ENCODE measurements around the gene TFR2. TPM values are rescaled to one million over a fixed set of nuclear protein-coding genes. Genes with fewer than 3 reads are reported as not detected.

The TFR2 gene
- total RNA-seq, 1 donor from 2014 or later: 16.7 TPM

GRCh38 chr7:100682991-100683658 lies 41.8 kb upstream of the TFR2 start:
- Mint-ChIP-seq H3K4me1 (ENCODE audit: low read depth) (peaks cover 5% of the 10 kb centered on the region), H3K9me3 (no peaks in the 10 kb centered on the region), H3K4me3 (ENCODE audit: low read depth) (no peak overlapping the region), H3K27ac (no peak overlapping the region), H3K27me3 (ENCODE audit: low read depth) (no peaks in the 10 kb centered on the region), H3K36me3 (ENCODE audit: low read depth) (peaks cover 46% of the 10 kb centered on the region)
- DNase-seq (ENCODE audit: low spot score): no peak
- intact Hi-C loops (cut with micrococcal nuclease): no loop called here

GRCh38 chr7:100682228-100682741 lies 40.9 kb upstream of the TFR2 start:
- Mint-ChIP-seq H3K27ac (no peak overlapping the region), H3K4me3 (ENCODE audit: low read depth) (no peak overlapping the region), H3K9me3 (no peaks in the 10 kb centered on the region), H3K4me1 (ENCODE audit: low read depth) (peaks cover 5% of the 10 kb centered on the region), H3K27me3 (ENCODE audit: low read depth) (no peaks in the 10 kb centered on the region), H3K36me3 (ENCODE audit: low read depth) (peaks cover 48% of the 10 kb centered on the region)
- intact Hi-C loops (cut with micrococcal nuclease): no loop called here
- DNase-seq (ENCODE audit: low spot score): no peak

GRCh38 chr7:100681491-100682227 lies 40.3 kb upstream of the TFR2 start:
- intact Hi-C loops (cut with micrococcal nuclease): no loop called here
- peaks cover 7% of the 10 kb centered on the region for H3K4me1 Mint-ChIP-seq (ENCODE audit: low read depth)
- no peak for DNase-seq (ENCODE audit: low spot score)
- H3K27ac Mint-ChIP-seq: no peak overlapping the region
- no peaks in the 10 kb centered on the region for H3K27me3 Mint-ChIP-seq (ENCODE audit: low read depth)
- no peaks in the 10 kb centered on the region for H3K9me3 Mint-ChIP-seq
- peaks cover 48% of the 10 kb centered on the region for H3K36me3 Mint-ChIP-seq (ENCODE audit: low read depth)
- H3K4me3 Mint-ChIP-seq (ENCODE audit: low read depth): peak overlapping the region; percentile 2

- Mint-ChIP-seq H3K36me3 (ENCODE audit: low read depth) (peaks cover 47% of the 10 kb centered on the region), H3K27ac (no peak overlapping the region), H3K4me1 (ENCODE audit: low read depth) (peaks cover 11% of the 10 kb centered on the region), H3K4me3 (ENCODE audit: low read depth) (no peak overlapping the region), H3K9me3 (no peaks in the 10 kb centered on the region), H3K27me3 (ENCODE audit: low read depth) (no peaks in the 10 kb centered on the region)
- DNase-seq (ENCODE audit: low spot score): no peak
- intact Hi-C loops (cut with micrococcal nuclease): no loop called here
Measured at GRCh38 chr7:100680576-100681271, 39.4 kb upstream of the TFR2 start.

- intact Hi-C loops (cut with micrococcal nuclease): loop anchor here (10.0 kb wide), 2 partner anchors 135 to 205 kb away; partner anchors contain the start of gene TSC22D4
- no peak for DNase-seq (ENCODE audit: low spot score)
- Mint-ChIP-seq H3K4me1 (ENCODE audit: low read depth) (peaks cover 11% of the 10 kb centered on the region), H3K27ac (no peak overlapping the region), H3K27me3 (ENCODE audit: low read depth) (no peaks in the 10 kb centered on the region), H3K4me3 (ENCODE audit: low read depth) (no peak overlapping the region), H3K9me3 (no peaks in the 10 kb centered on the region), H3K36me3 (ENCODE audit: low read depth) (peaks cover 40% of the 10 kb centered on the region)
Measured at GRCh38 chr7:100679927-100680575, 38.7 kb upstream of the TFR2 start.

GRCh38 chr7:100679129-100679926 lies 38.0 kb upstream of the TFR2 start:
- Mint-ChIP-seq H3K27ac (no peak overlapping the region), H3K9me3 (no peaks in the 10 kb centered on the region), H3K36me3 (ENCODE audit: low read depth) (peaks cover 38% of the 10 kb centered on the region), H3K27me3 (ENCODE audit: low read depth) (no peaks in the 10 kb centered on the region), H3K4me3 (ENCODE audit: low read depth) (no peak overlapping the region), H3K4me1 (ENCODE audit: low read depth) (peaks cover 11% of the 10 kb centered on the region)
- DNase-seq (ENCODE audit: low spot score): no peak
- intact Hi-C loops (cut with micrococcal nuclease): loop anchor here (10.0 kb wide), 2 partner anchors 135 to 205 kb away; partner anchors contain the start of gene TSC22D4

- Mint-ChIP-seq H3K9me3 (no peaks in the 10 kb centered on the region), H3K4me1 (ENCODE audit: low read depth) (peaks cover 11% of the 10 kb centered on the region), H3K4me3 (ENCODE audit: low read depth) (no peak overlapping the region), H3K36me3 (ENCODE audit: low read depth) (peaks cover 36% of the 10 kb centered on the region), H3K27ac (peak overlapping the region; percentile 28), H3K27me3 (ENCODE audit: low read depth) (no peaks in the 10 kb centered on the region)
- no peak for DNase-seq (ENCODE audit: low spot score)
- intact Hi-C loops (cut with micrococcal nuclease): loop anchor here (10.0 kb wide), 2 partner anchors 134 to 204 kb away; partner anchors contain the start of gene TSC22D4
Measured at GRCh38 chr7:100678291-100678984, 37.1 kb upstream of the TFR2 start.

GRCh38 chr7:100677308-100678267 lies 36.2 kb upstream of the TFR2 start:
- H3K9me3 Mint-ChIP-seq: no peaks in the 10 kb centered on the region
- DNase-seq (ENCODE audit: low spot score): no peak
- peaks cover 33% of the 10 kb centered on the region for H3K36me3 Mint-ChIP-seq (ENCODE audit: low read depth)
- no peaks in the 10 kb centered on the region for H3K27me3 Mint-ChIP-seq (ENCODE audit: low read depth)
- peak overlapping the region; percentile 66 for H3K4me3 Mint-ChIP-seq (ENCODE audit: low read depth)
- peaks cover 11% of the 10 kb centered on the region for H3K4me1 Mint-ChIP-seq (ENCODE audit: low read depth)
- intact Hi-C loops (cut with micrococcal nuclease): loop anchor here (10.0 kb wide), 2 partner anchors 133 to 203 kb away; partner anchors contain the start of gene TSC22D4
- H3K27ac Mint-ChIP-seq: no peak overlapping the region

GRCh38 chr7:100676501-100677306 lies 35.4 kb upstream of the TFR2 start:
- H3K4me3 Mint-ChIP-seq (ENCODE audit: low read depth): peak overlapping the region; percentile 75
- peaks cover 30% of the 10 kb centered on the region for H3K36me3 Mint-ChIP-seq (ENCODE audit: low read depth)
- intact Hi-C loops (cut with micrococcal nuclease): loop anchor here (10.0 kb wide), 2 partner anchors 132 to 202 kb away; partner anchors contain the start of gene TSC22D4
- no peaks in the 10 kb centered on the region for H3K9me3 Mint-ChIP-seq
- H3K4me1 Mint-ChIP-seq (ENCODE audit: low read depth): peaks cover 11% of the 10 kb centered on the region
- no peak for DNase-seq (ENCODE audit: low spot score)
- H3K27ac Mint-ChIP-seq: peak overlapping the region; percentile 74
- H3K27me3 Mint-ChIP-seq (ENCODE audit: low read depth): no peaks in the 10 kb centered on the region

Data from activated T-helper 2 cell treated with anti-CD3 and anti-CD28 coated beads, Interferon-gamma antibody, Interleukin-2, Interleukin-4, amounts not matched to agents 10 μg/mL and 5 μg/mL and 100 μg/mL, durations not matched to agents 14 hours and 24 hours and 36 hours (primary cell).